BLaER1 (cell line): Measurements from ENCODE around the gene SDK2.

ENCODE experiments used
- H3K27ac ChIP-seq: shearing (Covaris generic); formaldehyde crosslinking; 2 replicates; pipeline ENCODE4 v1.8.1; 2022
- H3K27me3 ChIP-seq: shearing (Covaris generic); formaldehyde crosslinking; 2 replicates; pipeline ENCODE4 v1.8.1; 2022
- H3K36me3 ChIP-seq: shearing (Covaris generic); formaldehyde crosslinking; 2 replicates; pipeline ENCODE4 v1.8.1; 2022
- H3K4me1 ChIP-seq: shearing (Covaris generic); formaldehyde crosslinking; 2 replicates; pipeline ENCODE4 v1.8.1; 2022
- H3K4me2 ChIP-seq: shearing (Covaris generic); formaldehyde crosslinking; 2 replicates; pipeline ENCODE4 v1.8.1; 2022
- H3K4me3 ChIP-seq: shearing (Covaris generic); formaldehyde crosslinking; 2 replicates; pipeline ENCODE4 v1.8.1; 2022
- H3K9ac ChIP-seq: shearing (Covaris generic); formaldehyde crosslinking; 2 replicates; pipeline ENCODE4 v1.8.1; 2022
- H3K9me3 ChIP-seq: shearing (Covaris generic); formaldehyde crosslinking; 2 replicates; pipeline ENCODE4 v1.8.1; 2022
- H4K20me1 ChIP-seq: shearing (Covaris generic); formaldehyde crosslinking; 2 replicates; pipeline ENCODE4 v1.8.1; 2022
- Cebpa-rat ChIP-seq: shearing (Covaris generic); IDR thresholded peaks from 2 replicates; pipeline ENCODE4 v1.8.1; 2022

Gene SDK2

DNA sequence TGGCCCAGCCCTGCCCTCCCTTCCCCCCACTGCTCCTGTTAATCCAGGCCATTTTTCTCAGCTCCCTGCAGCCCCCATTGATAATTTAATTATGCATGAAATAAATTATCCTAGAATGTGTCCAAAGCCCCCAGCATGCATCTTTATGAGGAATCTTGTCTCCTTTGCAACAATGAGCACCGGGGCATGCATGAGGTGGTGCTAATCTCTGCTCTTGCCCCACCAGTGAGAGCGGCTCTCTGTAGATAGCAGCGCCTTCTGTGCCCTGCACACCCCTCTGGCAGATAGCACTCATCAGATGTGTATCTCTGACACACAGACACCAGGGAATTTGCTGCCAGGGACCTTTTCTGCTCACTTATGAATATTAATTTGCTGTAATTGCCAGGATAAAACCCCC, 192.2 kb downstream of the SDK2 start:
- Histone ChIP-seq H3K27ac (no peak overlapping the region), H3K4me1 (no peaks in the 10 kb centered on the region), H4K20me1 (no peaks in the 10 kb centered on the region), H3K9me3 (no peaks in the 10 kb centered on the region; the same call in 1 of the 2 replicates), H3K36me3 (peaks cover 21% of the 10 kb centered on the region; the same call in 1 of the 2 replicates), H3K27me3 (no peaks in the 10 kb centered on the region), H3K4me3 (no peak overlapping the region), H3K4me2 (no peak overlapping the region), H3K9ac (no peak overlapping the region)
- TF ChIP-seq Cebpa-rat: no peak

DNA sequence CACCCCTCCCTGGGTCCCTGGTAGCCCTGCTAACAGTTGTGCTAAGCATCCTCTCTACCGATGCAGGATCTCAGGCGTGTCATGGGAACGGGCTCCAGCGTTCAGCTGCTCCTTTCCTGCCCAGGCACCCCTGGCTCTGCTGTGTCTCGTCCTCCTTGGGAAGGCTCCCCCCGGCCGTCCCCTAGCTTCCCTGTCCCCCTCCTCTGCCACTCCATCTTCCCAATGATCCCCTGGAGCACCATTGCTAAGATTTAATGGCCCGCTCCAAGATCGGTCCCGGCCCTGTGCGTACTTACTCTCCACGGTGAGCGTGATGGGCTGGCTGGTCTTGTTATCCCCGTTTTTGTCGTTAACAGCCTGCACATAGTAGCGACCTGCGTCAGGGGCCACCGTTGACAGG, 196.9 kb downstream of the SDK2 start:
- H3K27me3 ChIP-seq: no peaks in the 10 kb centered on the region
- H3K9me3 ChIP-seq: no peaks in the 10 kb centered on the region
- H3K4me3 ChIP-seq: no peak overlapping the region
- no peak overlapping the region for H3K4me2 ChIP-seq
- H3K27ac ChIP-seq: no peak overlapping the region
- no peaks in the 10 kb centered on the region; the same call in 1 of the 2 replicates for H3K36me3 ChIP-seq
- no peaks in the 10 kb centered on the region for H3K4me1 ChIP-seq
- H4K20me1 ChIP-seq: no peaks in the 10 kb centered on the region
- H3K9ac ChIP-seq: no peak overlapping the region
- TF ChIP-seq Cebpa-rat: no peak

DNA sequence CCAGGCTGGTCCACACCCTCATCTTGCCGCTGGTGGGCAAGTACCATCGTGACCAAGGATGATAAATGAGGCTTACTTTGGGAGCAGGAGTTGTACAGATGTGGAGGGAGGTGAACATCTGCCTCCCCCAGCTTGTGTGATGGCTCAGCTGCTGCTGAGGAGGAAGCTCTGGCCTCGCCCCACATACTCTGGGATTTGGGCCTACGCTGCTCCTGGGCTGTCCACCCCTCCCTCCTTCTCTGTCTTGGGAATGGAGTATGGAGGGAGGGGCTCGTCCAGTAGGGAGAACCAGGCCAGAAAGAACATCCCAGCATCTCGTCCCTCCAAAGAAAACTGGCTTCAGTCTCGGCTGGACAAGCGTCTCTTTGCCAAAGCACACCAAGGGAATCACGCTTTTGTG, 197.6 kb downstream of the SDK2 start:
- no peak overlapping the region for H3K4me2 ChIP-seq
- H3K9me3 ChIP-seq: no peaks in the 10 kb centered on the region
- no peak overlapping the region for H3K9ac ChIP-seq
- H3K27ac ChIP-seq: no peak overlapping the region
- no peaks in the 10 kb centered on the region; the same call in 1 of the 2 replicates for H3K36me3 ChIP-seq
- H3K4me3 ChIP-seq: no peak overlapping the region
- H4K20me1 ChIP-seq: no peaks in the 10 kb centered on the region
- no peaks in the 10 kb centered on the region for H3K27me3 ChIP-seq
- no peaks in the 10 kb centered on the region for H3K4me1 ChIP-seq
- TF ChIP-seq Cebpa-rat: no peak

DNA sequence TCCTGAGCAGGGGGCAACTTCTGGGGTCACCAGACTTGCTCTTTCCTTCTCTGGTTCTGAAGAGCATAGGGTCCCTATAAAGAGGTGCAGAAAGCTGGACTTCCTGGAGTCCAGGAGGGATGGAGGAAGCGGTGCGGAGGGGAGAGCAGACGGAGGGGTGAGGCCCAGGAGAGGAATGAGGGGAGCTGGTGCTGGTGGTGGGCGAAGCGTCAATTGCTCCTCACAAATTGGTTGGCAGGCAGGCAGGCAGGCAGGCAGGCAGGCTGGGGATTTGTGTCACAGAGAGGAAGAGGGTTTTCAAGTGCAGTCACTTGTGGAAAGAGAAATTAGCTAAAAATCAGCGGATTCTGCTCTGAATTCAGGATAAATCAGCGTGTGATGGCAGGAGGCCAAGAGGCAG, 198.8 kb downstream of the SDK2 start:
- no peak overlapping the region for H3K4me2 ChIP-seq
- H3K27me3 ChIP-seq: no peaks in the 10 kb centered on the region
- H4K20me1 ChIP-seq: no peaks in the 10 kb centered on the region
- no peak overlapping the region for H3K27ac ChIP-seq
- no peaks in the 10 kb centered on the region for H3K9me3 ChIP-seq
- H3K4me3 ChIP-seq: no peak overlapping the region
- no peaks in the 10 kb centered on the region; the same call in 1 of the 2 replicates for H3K36me3 ChIP-seq
- no peak overlapping the region for H3K9ac ChIP-seq
- no peak for TF ChIP-seq Cebpa-rat
- no peaks in the 10 kb centered on the region for H3K4me1 ChIP-seq

DNA sequence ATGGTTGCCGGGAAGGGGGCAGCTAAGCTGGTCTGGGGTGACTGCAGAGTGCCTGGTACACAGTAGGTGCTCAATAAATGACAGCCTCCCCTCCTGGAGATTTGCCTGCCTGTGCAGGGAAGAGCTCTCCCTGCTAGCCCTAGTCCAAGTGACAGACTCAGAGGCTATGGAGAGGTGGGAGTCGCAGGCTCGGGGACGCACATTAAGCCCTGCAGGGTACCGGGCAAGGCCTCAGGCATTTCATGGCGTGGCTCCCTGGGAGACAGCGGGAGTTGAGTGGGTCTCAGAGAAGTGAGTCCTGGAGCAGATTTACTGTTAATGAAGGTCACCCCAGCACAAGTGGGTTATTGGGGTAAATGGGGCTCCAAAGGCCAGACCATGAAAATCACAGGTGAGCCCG, 200.2 kb downstream of the SDK2 start:
- no peak overlapping the region for H3K9ac ChIP-seq
- H4K20me1 ChIP-seq: no peaks in the 10 kb centered on the region
- H3K4me1 ChIP-seq: no peaks in the 10 kb centered on the region
- no peaks in the 10 kb centered on the region for H3K27me3 ChIP-seq
- H3K9me3 ChIP-seq: no peaks in the 10 kb centered on the region
- no peak for TF ChIP-seq Cebpa-rat
- H3K4me3 ChIP-seq: no peak overlapping the region
- peaks cover 4% of the 10 kb centered on the region; the same call in 1 of the 2 replicates for H3K36me3 ChIP-seq
- no peak overlapping the region for H3K4me2 ChIP-seq
- H3K27ac ChIP-seq: no peak overlapping the region

DNA sequence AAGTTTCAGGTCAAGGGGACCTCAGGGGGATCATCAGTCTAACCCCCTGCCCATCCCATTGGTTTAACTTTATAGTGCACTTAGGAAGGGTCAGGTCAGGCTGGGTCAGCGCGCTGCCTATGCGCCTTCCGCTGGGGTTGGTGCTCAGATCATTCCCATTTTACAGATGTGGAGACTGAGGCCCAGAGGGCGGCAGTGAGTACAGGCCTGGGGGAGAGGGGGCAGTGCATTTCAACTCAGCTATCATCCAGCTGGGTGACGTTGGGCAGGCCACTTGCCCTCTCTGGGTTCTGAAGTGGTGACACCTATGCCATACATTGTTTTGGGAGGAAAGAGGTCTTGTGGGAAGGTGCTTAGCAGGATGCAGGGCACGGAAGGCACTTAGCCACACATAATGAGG, 204.6 kb downstream of the SDK2 start:
- Histone ChIP-seq H3K4me3 (no peak overlapping the region), H3K9me3 (no peaks in the 10 kb centered on the region), H3K27me3 (no peaks in the 10 kb centered on the region), H3K27ac (no peak overlapping the region), H3K36me3 (peaks cover 14% of the 10 kb centered on the region; the same call in 1 of the 2 replicates), H3K4me2 (no peak overlapping the region), H3K9ac (no peak overlapping the region), H4K20me1 (no peaks in the 10 kb centered on the region), H3K4me1 (no peaks in the 10 kb centered on the region)
- TF ChIP-seq Cebpa-rat: no peak

DNA sequence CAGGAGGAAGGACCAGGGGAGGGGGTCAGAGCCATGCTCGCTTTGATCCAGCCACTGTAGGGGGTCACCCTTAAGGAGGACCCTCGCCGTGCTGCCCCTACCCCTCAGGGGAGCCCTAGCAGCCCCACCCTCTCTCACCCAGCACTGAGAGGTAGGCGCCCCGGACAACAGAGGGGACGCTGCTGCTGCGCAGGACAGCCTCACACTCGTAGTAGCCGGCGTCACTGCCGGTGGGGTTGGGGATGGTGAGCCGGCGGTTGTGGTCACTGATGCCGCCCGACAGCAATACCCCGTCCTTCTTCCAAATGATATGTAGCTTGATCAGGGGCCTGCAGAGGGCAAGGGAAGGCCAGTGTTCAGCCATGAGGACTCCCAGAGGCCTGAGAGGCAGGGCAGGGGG, 206.4 kb downstream of the SDK2 start:
- no peak overlapping the region for H3K9ac ChIP-seq
- no peaks in the 10 kb centered on the region for H3K27me3 ChIP-seq
- peaks cover 14% of the 10 kb centered on the region; the same call in 1 of the 2 replicates for H3K36me3 ChIP-seq
- no peak overlapping the region for H3K4me2 ChIP-seq
- H3K4me3 ChIP-seq: no peak overlapping the region
- no peaks in the 10 kb centered on the region for H3K9me3 ChIP-seq
- H4K20me1 ChIP-seq: no peaks in the 10 kb centered on the region
- no peak for TF ChIP-seq Cebpa-rat
- no peak overlapping the region for H3K27ac ChIP-seq
- no peaks in the 10 kb centered on the region for H3K4me1 ChIP-seq

DNA sequence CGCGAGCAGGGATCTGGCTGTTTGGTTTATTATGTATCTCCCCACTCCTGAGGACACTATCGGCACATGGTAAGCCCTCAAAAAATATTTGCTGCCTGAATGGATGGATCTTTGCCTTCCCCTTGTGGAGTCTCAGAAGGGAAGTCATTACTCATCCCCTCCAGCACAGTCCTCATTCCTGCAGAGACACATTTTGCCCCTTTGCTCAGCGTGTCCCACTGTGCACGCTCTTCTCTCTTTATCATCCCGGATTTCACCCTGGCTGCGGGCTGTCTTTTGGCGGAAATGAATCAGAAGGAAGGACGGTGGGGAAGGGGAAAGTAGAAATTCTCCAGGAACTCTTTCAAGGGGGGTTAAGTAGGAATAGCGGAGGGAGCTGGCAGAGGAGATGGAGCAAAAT, 207.3 kb downstream of the SDK2 start:
- H3K4me2 ChIP-seq: no peak overlapping the region
- no peak for TF ChIP-seq Cebpa-rat
- H3K9me3 ChIP-seq: no peaks in the 10 kb centered on the region
- peaks cover 2% of the 10 kb centered on the region; the same call in 1 of the 2 replicates for H3K4me1 ChIP-seq
- no peaks in the 10 kb centered on the region for H4K20me1 ChIP-seq
- H3K27ac ChIP-seq: no peak overlapping the region
- peaks cover 14% of the 10 kb centered on the region; the same call in 1 of the 2 replicates for H3K36me3 ChIP-seq
- H3K27me3 ChIP-seq: no peaks in the 10 kb centered on the region
- H3K9ac ChIP-seq: no peak overlapping the region
- H3K4me3 ChIP-seq: no peak overlapping the region

DNA sequence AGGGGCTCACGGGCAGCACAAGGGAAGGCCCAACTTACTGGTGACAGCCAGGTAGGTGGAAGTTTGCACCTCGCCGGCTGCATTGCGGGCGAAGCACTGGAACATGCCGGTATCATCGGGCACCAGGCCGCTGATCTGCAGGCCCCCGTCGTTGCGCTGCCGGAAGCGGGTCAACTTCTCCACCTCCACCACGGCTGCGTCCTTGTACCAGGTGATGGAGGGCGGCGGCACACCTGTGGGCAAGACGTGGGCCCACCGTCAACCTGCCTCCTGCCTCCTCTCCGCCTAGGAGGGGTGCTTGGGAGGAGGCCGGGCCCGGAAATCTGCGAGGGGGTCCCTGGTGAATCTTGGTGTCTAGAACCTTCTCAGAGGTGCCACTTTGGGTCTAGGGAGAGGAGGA, 208.8 kb downstream of the SDK2 start:
- Histone ChIP-seq H3K4me2 (no peak overlapping the region), H3K9ac (no peak overlapping the region), H3K4me3 (no peak overlapping the region), H3K27ac (no peak overlapping the region), H3K36me3 (peaks cover 14% of the 10 kb centered on the region; the same call in 1 of the 2 replicates), H3K27me3 (no peaks in the 10 kb centered on the region), H3K4me1 (peaks cover 18% of the 10 kb centered on the region), H3K9me3 (no peaks in the 10 kb centered on the region), H4K20me1 (no peaks in the 10 kb centered on the region)
- no peak for TF ChIP-seq Cebpa-rat

DNA sequence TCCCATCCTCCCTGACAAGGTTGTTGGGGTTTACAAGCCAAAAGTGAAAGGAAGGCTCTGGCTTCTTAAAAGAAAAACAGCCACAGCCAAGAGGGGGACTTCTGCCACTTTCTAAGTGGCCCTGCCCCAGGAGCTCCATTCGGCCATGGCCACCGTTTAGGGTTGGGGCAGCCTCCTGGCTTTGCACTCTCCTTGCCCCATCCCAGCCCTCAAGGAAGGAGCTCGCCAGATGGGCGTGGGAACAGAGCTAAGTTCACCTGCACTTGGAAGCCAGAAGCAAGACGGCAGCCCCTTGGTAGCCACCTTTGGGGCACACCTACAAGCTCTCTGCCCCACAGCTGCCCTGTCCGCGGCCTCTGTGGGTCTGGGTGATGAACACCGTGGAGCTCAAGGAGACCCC, 210.1 kb downstream of the SDK2 start:
- no peak overlapping the region for H3K9ac ChIP-seq
- H3K36me3 ChIP-seq: peaks cover 10% of the 10 kb centered on the region; the same call in 1 of the 2 replicates
- no peaks in the 10 kb centered on the region for H3K27me3 ChIP-seq
- TF ChIP-seq Cebpa-rat: no peak
- no peak overlapping the region for H3K4me2 ChIP-seq
- no peaks in the 10 kb centered on the region for H3K9me3 ChIP-seq
- H3K27ac ChIP-seq: no peak overlapping the region
- H4K20me1 ChIP-seq: no peaks in the 10 kb centered on the region
- no peak overlapping the region for H3K4me3 ChIP-seq
- H3K4me1 ChIP-seq: peaks cover 28% of the 10 kb centered on the region

DNA sequence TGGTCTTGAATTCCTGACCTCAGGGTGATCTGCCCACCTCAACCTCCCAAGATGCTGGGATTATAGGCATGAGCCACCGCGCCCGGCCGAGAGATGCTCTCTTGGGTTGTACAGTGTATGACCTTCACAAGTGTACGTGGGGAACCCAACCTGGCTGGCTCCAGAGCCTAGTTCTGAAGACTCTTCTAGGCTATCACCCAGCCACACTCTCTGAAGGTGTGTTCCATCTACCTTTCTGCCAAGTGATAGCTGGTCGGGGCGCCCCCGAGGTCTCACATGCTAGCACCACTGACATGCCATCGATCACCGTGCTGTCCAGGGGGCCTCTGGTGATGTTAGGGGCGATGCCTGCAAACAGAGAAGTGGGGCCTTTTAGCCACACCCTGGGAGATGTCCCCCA, 210.7 kb downstream of the SDK2 start:
- H4K20me1 ChIP-seq: no peaks in the 10 kb centered on the region
- H3K27ac ChIP-seq: no peak overlapping the region
- TF ChIP-seq Cebpa-rat: no peak
- peaks cover 10% of the 10 kb centered on the region; the same call in 1 of the 2 replicates for H3K36me3 ChIP-seq
- H3K9ac ChIP-seq: no peak overlapping the region
- no peaks in the 10 kb centered on the region for H3K9me3 ChIP-seq
- H3K4me3 ChIP-seq: no peak overlapping the region
- peaks cover 28% of the 10 kb centered on the region for H3K4me1 ChIP-seq
- H3K27me3 ChIP-seq: no peaks in the 10 kb centered on the region
- H3K4me2 ChIP-seq: no peak overlapping the region
